ENCODE measurements around the gene SFR1. TPM values are rescaled to one million over a fixed set of nuclear protein-coding genes. Genes with fewer than 3 reads are reported as not detected.
"Not testable (repeated sequence)": the region's sequence is repeated elsewhere in the genome, so short reads cannot be mapped to it uniquely, and the experiment has no call there.

Gene SFR1
- total and polyA plus RNA-seq, 7 donors: 6.1 to 13.9 (median 7.2) TPM

DNA sequence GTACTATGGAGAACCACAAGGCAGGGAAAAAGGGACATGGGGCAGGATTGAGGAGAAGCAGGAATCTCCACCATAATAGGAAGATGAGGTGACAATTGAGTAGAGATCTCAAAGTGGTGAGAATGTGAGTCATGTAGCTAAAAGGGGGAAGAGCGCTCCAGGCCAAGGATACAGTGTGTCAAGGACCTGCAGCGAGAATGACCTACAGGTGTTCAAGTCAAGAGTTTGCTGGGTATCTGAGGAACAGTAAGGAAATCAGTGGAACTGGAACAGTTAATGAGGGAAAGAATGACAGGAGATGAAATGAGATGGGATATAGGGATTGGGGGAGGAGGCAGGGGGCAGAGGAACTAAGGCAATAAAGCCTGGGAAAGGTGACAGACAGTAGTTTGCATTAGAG, 33.6 kb downstream of the SFR1 start:
- DNase-seq: no peak
- Histone ChIP-seq H3K4me3 (no peak overlapping the region), H3K36me3 (no peaks in the 10 kb centered on the region), H3K4me1 (no peaks in the 10 kb centered on the region), H3K27me3 (peaks cover 0 to 15% (median 3%) of the 10 kb centered on the region in 3 donors), H3K9me3 (peaks cover 0 to 6% (median 3%) of the 10 kb centered on the region in 4 donors), H3K27ac (no peak overlapping the region)
- intact Hi-C loops (cut with DNase I): no loop called here
- no peak for TF ChIP-seq POLR2A (IDR thresholded peaks at IDR 0.05)
- no peak for TF ChIP-seq POLR2AphosphoS5 (IDR thresholded peaks at IDR 0.05)
- TF ChIP-seq, protein P1, sequence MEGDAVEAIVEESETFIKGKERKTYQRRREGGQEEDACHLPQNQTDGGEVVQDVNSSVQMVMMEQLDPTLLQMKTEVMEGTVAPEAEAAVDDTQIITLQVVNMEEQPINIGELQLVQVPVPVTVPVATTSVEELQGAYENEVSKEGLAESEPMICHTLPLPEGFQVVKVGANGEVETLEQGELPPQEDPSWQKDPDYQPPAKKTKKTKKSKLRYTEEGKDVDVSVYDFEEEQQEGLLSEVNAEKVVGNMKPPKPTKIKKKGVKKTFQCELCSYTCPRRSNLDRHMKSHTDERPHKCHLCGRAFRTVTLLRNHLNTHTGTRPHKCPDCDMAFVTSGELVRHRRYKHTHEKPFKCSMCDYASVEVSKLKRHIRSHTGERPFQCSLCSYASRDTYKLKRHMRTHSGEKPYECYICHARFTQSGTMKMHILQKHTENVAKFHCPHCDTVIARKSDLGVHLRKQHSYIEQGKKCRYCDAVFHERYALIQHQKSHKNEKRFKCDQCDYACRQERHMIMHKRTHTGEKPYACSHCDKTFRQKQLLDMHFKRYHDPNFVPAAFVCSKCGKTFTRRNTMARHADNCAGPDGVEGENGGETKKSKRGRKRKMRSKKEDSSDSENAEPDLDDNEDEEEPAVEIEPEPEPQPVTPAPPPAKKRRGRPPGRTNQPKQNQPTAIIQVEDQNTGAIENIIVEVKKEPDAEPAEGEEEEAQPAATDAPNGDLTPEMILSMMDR (IDR thresholded peaks at IDR 0.05): no peak
- whole genome bisulfite sequencing, 2 donors: 87 to 94% methylated on average over 2 of the region's 2 CpGs

DNA sequence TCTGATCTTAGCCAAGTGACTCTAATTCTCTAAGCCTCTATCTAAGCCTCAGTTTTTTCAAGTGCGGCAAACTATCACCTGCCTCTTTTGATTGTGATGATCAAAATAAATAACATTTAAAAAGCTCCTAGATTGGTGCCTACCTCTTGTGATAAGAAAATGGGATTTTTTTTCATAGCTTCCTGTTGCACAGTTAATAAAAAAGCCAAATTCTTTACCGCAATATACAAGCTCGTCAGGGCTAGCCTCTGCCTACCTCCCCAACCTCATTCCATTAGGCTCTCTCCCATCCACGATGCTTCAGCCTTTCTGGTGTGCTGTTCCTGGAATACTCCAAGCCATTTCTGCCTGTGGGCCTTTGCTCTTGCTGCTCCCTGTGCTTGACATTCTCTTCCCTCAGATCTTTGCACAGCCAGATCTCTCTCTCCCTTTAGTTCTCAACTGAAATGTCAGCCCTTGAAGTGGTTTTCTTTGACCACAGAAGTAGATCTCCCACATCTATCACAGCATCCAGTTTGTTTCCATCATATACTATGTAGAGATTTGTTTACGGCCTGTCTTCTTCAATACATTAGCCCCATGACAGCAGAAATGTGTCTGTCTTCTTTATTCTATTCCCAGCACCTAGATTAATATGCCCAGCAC, 48.8 kb downstream of the SFR1 start:
- no peaks in the 10 kb centered on the region for H3K36me3 ChIP-seq
- H3K27ac ChIP-seq: no peak overlapping the region
- intact Hi-C loops (cut with DNase I): no loop called here
- no peak overlapping the region for H3K4me3 ChIP-seq
- H3K4me1 ChIP-seq: peaks cover 0 to 3% (median 0%) of the 10 kb centered on the region in 4 donors
- WGBS, 2 donors: 75 to 85% methylated on average over 5 of the region's 5 CpGs
- TF ChIP-seq POLR2A (IDR thresholded peaks at IDR 0.05) (no peak), POLR2AphosphoS5 (IDR thresholded peaks at IDR 0.05) (no peak), EP300 (IDR thresholded peaks at IDR 0.05) (no peak)
- TF ChIP-seq, protein P1 (IDR thresholded peaks at IDR 0.05): no peak
- no peaks in the 10 kb centered on the region for H3K27me3 ChIP-seq
- DNase-seq: no peak
- H3K9me3 ChIP-seq: peaks cover 0 to 4% (median 0%) of the 10 kb centered on the region in 4 donors

DNA sequence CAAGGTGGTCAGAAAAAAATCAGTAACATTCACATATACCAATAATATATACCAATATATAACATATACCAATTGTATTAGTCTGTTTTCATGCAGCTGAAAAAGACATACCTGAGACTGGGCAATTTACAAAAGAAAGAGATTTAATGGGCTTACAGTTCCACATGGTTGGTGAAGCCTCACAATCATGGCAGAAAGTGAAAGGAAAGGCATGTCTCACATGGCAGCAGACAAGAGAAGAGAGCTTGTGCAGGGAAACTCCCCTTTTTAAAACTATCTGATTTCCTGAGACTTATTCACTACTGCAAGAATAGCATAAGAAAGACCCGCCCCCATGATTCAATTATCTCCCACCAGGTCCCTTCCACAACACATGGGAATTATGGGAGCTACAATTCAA, 52.2 kb downstream of the SFR1 start:
- H3K27ac ChIP-seq; H3K27me3 ChIP-seq; DNase-seq; H3K4me3 ChIP-seq; H3K4me1 ChIP-seq; H3K36me3 ChIP-seq; intact Hi-C loops (cut with DNase I); H3K9me3 ChIP-seq: not testable (repeated sequence)
- WGBS, 2 donors: 89 to 95% methylated on average over 1 of the region's 1 CpG

Other genes with a start within 250 kb of the SFR1 start
- 10 to 100 TPM; 16.0 to 22.5 (median 21.1) TPM for gene STN1, start 204.0 kb upstream of the SFR1 start, total RNA-seq
- 10 to 100 TPM; 22.4 to 27.7 (median 22.8) TPM for gene STN1, start 204.0 kb upstream of the SFR1 start, polyA plus RNA-seq
- 10 to 100 TPM; 72.1 to 96.1 (median 76.5) TPM for gene SLK, start 155.0 kb upstream of the SFR1 start, total RNA-seq
- gene SLK, start 155.0 kb upstream of the SFR1 start, polyA plus RNA-seq: 10 to 100 TPM; 15.6 to 17.3 (median 16.5) TPM
- not detected for gene COL17A1, start 36.3 kb upstream of the SFR1 start, total RNA-seq
- gene COL17A1, start 36.3 kb upstream of the SFR1 start, polyA plus RNA-seq: 10 to 100 TPM; 18.7 to 67.4 (median 24.0) TPM
- under 1 TPM; 0.36 to 0.83 (median 0.59) TPM for gene CFAP43, start 110.2 kb downstream of the SFR1 start, total RNA-seq
- gene CFAP43, start 110.2 kb downstream of the SFR1 start, polyA plus RNA-seq: under 1 TPM in 2 of 3 donors, not detected in 1; 0.22 to 0.60 TPM
- gene GSTO1, start 132.7 kb downstream of the SFR1 start, total RNA-seq: 100 to 1,000 TPM in 3 of 4 donors, 10 to 100 TPM in 1; 77.5 to 178 (median 131) TPM
- 100 to 1,000 TPM; 107 to 189 (median 141) TPM for gene GSTO1, start 132.7 kb downstream of the SFR1 start, polyA plus RNA-seq
- 1 to 10 TPM in 3 of 4 donors, under 1 TPM in 1; 0.68 to 2.1 (median 1.4) TPM for gene GSTO2, start 147.0 kb downstream of the SFR1 start, total RNA-seq
- gene GSTO2, start 147.0 kb downstream of the SFR1 start, polyA plus RNA-seq: 10 to 100 TPM in 2 of 3 donors, 1 to 10 TPM in 1; 9.7 to 13.2 (median 12.2) TPM
- gene ITPRIP, start 216.3 kb downstream of the SFR1 start, total RNA-seq: 10 to 100 TPM; 11.4 to 22.4 (median 15.3) TPM
- 1 to 10 TPM; 1.2 to 8.6 (median 1.6) TPM for gene ITPRIP, start 216.3 kb downstream of the SFR1 start, polyA plus RNA-seq
- 1 to 10 TPM in 1 of 4 donors, under 1 TPM in 3; 0.36 to 1.1 (median 0.61) TPM for gene CFAP58, start 231.7 kb downstream of the SFR1 start, total RNA-seq
- under 1 TPM in 1 of 3 donors, not detected in 2; 0.09 TPM for gene CFAP58, start 231.7 kb downstream of the SFR1 start, polyA plus RNA-seq